Astrocyte of the cerebellum (primary cell): ENCODE results near the gene RDX.

Experiments
- DNase-seq: peaks from one replicate; pipeline ENCODE4 v3.0.0-alpha.2; 2011; ENCODE audit warnings: low read depth
- H3K4me3 ChIP-seq: 2 replicates; pipeline ENCODE4 v1.5.1; 2011; ENCODE audit warnings: mild to moderate bottlenecking, low read depth, low read length, moderate library complexity
- CTCF ChIP-seq: IDR thresholded peaks from 2 replicates; pipeline ENCODE4 v1.5.1; 2012; ENCODE audit warnings: low read length, low read depth, moderate library complexity, mild to moderate bottlenecking; ENCODE audit errors: missing control alignments
- in situ Hi-C: cut with HindIII; loops from 2 replicates; pipeline ENCODE4 v1.10.0; 2017; ENCODE audit warnings: low sequenced_read_pairs

Gene RDX

GRCh38 chr11:110185599-110185998 lies 110.8 kb downstream of the RDX start:
- TF ChIP-seq CTCF: no peak
- H3K4me3 ChIP-seq: no peak overlapping the region
- in situ Hi-C loops: no loop called here
- DNase-seq: no peak

DNA sequence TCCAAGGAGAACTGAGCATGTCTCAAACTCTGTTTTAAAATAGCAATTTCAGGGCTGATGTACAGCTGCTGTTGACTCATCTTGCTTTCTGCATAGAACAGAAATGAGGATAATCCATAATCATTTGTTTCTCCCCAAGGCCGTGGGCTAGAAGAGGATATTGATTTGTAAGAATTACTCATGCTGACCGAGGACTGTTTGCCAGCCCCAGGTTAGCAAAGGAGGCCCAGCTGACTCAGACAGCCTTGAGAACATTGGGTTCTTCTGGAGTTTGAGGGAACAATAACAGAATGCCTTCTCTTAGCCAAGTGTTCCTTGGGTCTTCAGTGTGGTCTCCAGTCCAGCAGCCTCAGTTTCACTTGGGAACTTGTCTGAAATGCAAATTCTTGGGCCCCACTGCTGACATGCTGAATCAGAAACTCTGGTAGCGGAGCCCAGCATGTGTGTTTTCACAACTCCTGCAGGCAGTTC lies 111.3 kb downstream of the RDX start:
- TF ChIP-seq CTCF: no peak
- in situ Hi-C loops: no loop called here
- peak; percentile 91 for DNase-seq
- no peak overlapping the region for H3K4me3 ChIP-seq

GRCh38 chr11:110184456-110184855 lies 112.0 kb downstream of the RDX start:
- DNase-seq: no peak
- TF ChIP-seq CTCF: no peak
- no peak overlapping the region for H3K4me3 ChIP-seq
- in situ Hi-C loops: no loop called here

DNA sequence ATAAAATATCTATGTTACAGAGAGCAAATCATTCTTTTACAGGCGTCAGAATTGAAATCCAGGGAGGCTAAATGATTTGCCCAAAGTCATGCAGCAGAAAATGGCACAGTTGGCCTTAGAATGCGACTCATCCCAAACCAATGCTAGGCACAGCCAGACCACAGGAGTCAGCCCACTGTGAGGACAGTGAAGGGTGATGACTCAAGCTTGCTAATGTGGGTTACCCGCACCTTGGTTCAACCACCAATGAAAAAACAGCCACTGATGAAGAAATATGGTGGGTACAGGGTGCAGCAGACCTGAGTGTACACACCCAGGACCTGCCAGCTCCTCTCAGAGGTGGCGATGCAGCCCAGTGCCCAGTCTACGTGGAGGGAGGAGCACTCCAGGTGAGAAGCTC lies 113.5 kb downstream of the RDX start:
- no peak overlapping the region for H3K4me3 ChIP-seq
- TF ChIP-seq CTCF: no peak
- DNase-seq: no peak
- in situ Hi-C loops: no loop called here

DNA sequence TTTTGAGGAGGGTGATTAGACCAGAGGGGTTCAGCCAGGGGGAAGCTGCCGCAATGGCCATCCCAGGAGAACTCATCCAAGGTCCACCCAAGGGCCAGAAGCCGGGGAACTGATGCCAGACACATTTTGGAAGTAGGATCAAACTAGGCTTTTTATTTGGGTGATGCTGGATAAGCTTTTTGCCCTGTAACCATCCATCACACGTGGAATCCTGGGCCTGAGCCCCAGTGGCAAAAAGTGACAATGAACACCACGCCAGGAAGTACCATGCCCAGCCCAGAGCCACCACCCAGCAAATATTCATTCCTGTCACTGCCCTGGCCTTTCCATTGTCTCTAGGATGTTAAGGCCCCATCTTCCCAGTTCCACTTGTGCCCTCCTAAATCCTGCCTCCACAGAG lies 117.3 kb downstream of the RDX start:
- no peak for DNase-seq
- in situ Hi-C loops: no loop called here
- TF ChIP-seq CTCF: no peak
- no peak overlapping the region for H3K4me3 ChIP-seq

GRCh38 chr11:110177086-110177456 lies 119.3 kb downstream of the RDX start:
- TF ChIP-seq CTCF: no peak
- H3K4me3 ChIP-seq: no peak overlapping the region
- in situ Hi-C loops: no loop called here
- DNase-seq: no peak
